ENCODE data around the gene MSH5.
"Not testable (repeated sequence)": the region's sequence is repeated elsewhere in the genome, so short reads cannot be mapped to it uniquely, and the experiment has no call there.

The MSH5 gene

GRCh38 chr6:31707701-31708100 lies 32.1 kb upstream of the MSH5 start:
- no peaks in the 10 kb centered on the region for H3K9me3 Mint-ChIP-seq

GRCh38 chr6:31708224-31708623 lies 31.6 kb upstream of the MSH5 start:
- Mint-ChIP-seq H3K36me3 (no peaks in the 10 kb centered on the region), H3K4me1 (peaks cover 17% of the 10 kb centered on the region), H3K9me3 (no peaks in the 10 kb centered on the region), H3K27me3 (no peaks in the 10 kb centered on the region), H3K4me3 (no peak overlapping the region), H3K27ac (no peak overlapping the region)

More at GRCh38 chr6:31707701-31708100, 32.1 kb upstream of the MSH5 start:
- no peak overlapping the region for H3K27ac Mint-ChIP-seq
- no peak overlapping the region for H3K4me3 Mint-ChIP-seq
- no peaks in the 10 kb centered on the region for H3K36me3 Mint-ChIP-seq
- peaks cover 18% of the 10 kb centered on the region for H3K4me1 Mint-ChIP-seq
- no peaks in the 10 kb centered on the region for H3K27me3 Mint-ChIP-seq

GRCh38 chr6:31709157-31709556 lies 30.6 kb upstream of the MSH5 start:
- H3K27me3 Mint-ChIP-seq, H3K27ac Mint-ChIP-seq, H3K9me3 Mint-ChIP-seq, H3K4me3 Mint-ChIP-seq, H3K36me3 Mint-ChIP-seq: not testable (repeated sequence)
- peaks cover 18% of the 10 kb centered on the region for H3K4me1 Mint-ChIP-seq

GRCh38 chr6:31710523-31711219 lies 29.1 kb upstream of the MSH5 start:
- no peak overlapping the region for H3K27ac Mint-ChIP-seq
- no peaks in the 10 kb centered on the region for H3K27me3 Mint-ChIP-seq
- no peak overlapping the region for H3K4me3 Mint-ChIP-seq
- H3K36me3 Mint-ChIP-seq: no peaks in the 10 kb centered on the region
- H3K9me3 Mint-ChIP-seq: no peaks in the 10 kb centered on the region
- peaks cover 19% of the 10 kb centered on the region for H3K4me1 Mint-ChIP-seq

GRCh38 chr6:31711233-31711632 lies 28.6 kb upstream of the MSH5 start:
- Mint-ChIP-seq H3K36me3 (no peaks in the 10 kb centered on the region), H3K27me3 (no peaks in the 10 kb centered on the region), H3K27ac (no peak overlapping the region), H3K4me1 (peaks cover 19% of the 10 kb centered on the region), H3K4me3 (no peak overlapping the region), H3K9me3 (no peaks in the 10 kb centered on the region)

GRCh38 chr6:31712296-31712695 lies 27.5 kb upstream of the MSH5 start:
- Mint-ChIP-seq H3K4me1 (peaks cover 19% of the 10 kb centered on the region), H3K9me3 (no peaks in the 10 kb centered on the region), H3K27ac (no peak overlapping the region), H3K27me3 (no peaks in the 10 kb centered on the region), H3K36me3 (no peaks in the 10 kb centered on the region), H3K4me3 (no peak overlapping the region)

GRCh38 chr6:31713465-31713864 lies 26.3 kb upstream of the MSH5 start:
- H3K36me3 Mint-ChIP-seq: no peaks in the 10 kb centered on the region
- peaks cover 19% of the 10 kb centered on the region for H3K4me1 Mint-ChIP-seq
- H3K4me3 Mint-ChIP-seq: no peak overlapping the region
- H3K9me3 Mint-ChIP-seq: no peaks in the 10 kb centered on the region
- H3K27me3 Mint-ChIP-seq: no peaks in the 10 kb centered on the region
- no peak overlapping the region for H3K27ac Mint-ChIP-seq

GRCh38 chr6:31713991-31714684 lies 25.7 kb upstream of the MSH5 start:
- Mint-ChIP-seq H3K4me3 (no peak overlapping the region), H3K9me3 (no peaks in the 10 kb centered on the region), H3K27ac (peak overlapping the region; percentile 17), H3K4me1 (peaks cover 19% of the 10 kb centered on the region), H3K27me3 (no peaks in the 10 kb centered on the region), H3K36me3 (no peaks in the 10 kb centered on the region)

- no peak within 1 kb of the TSS for H3K27ac Mint-ChIP-seq
- no peaks in the 10 kb centered on the region for H3K36me3 Mint-ChIP-seq
- no peak within 1 kb of the TSS for H3K4me3 Mint-ChIP-seq
- peaks cover 19% of the 10 kb centered on the region for H3K4me1 Mint-ChIP-seq
- H3K9me3 Mint-ChIP-seq: no peaks in the 10 kb centered on the region
- H3K27me3 Mint-ChIP-seq: no peaks in the 10 kb centered on the region
Observed at GRCh38 chr6:31715022-31715958, 24.5 kb upstream of the MSH5 start, which contains the start of gene LY6G6D. Gene LY6G6D, plus strand, starts transcription at chr6:31715348. Its CDS starts 8 bp downstream, at chr6:31715356.

GRCh38 chr6:31717499-31718222 lies 22.1 kb upstream of the MSH5 start:
- no peak overlapping the region for H3K4me3 Mint-ChIP-seq
- peak overlapping the region; percentile 14 for H3K27ac Mint-ChIP-seq
- H3K36me3 Mint-ChIP-seq: no peaks in the 10 kb centered on the region
- H3K9me3 Mint-ChIP-seq: no peaks in the 10 kb centered on the region
- H3K4me1 Mint-ChIP-seq: peaks cover 5% of the 10 kb centered on the region
- H3K27me3 Mint-ChIP-seq: no peaks in the 10 kb centered on the region

- H3K27me3 Mint-ChIP-seq: no peaks in the 10 kb centered on the region
- H3K4me1 Mint-ChIP-seq: peaks cover 5% of the 10 kb centered on the region
- peak overlapping the region; percentile 46 for H3K27ac Mint-ChIP-seq
- no peaks in the 10 kb centered on the region for H3K9me3 Mint-ChIP-seq
- H3K4me3 Mint-ChIP-seq: no peak overlapping the region
- H3K36me3 Mint-ChIP-seq: no peaks in the 10 kb centered on the region
Observed at GRCh38 chr6:31718265-31718664, 21.5 kb upstream of the MSH5 start.

- H3K27ac Mint-ChIP-seq: no peak overlapping the region
- no peaks in the 10 kb centered on the region for H3K9me3 Mint-ChIP-seq
Observed at GRCh38 chr6:31719001-31719400, 20.8 kb upstream of the MSH5 start.

GRCh38 chr6:31720196-31720770 lies 19.5 kb upstream of the MSH5 start:
- Mint-ChIP-seq H3K9me3 (no peaks in the 10 kb centered on the region), H3K27me3 (no peaks in the 10 kb centered on the region), H3K4me3 (no peak overlapping the region), H3K27ac (no peak overlapping the region), H3K4me1 (no peaks in the 10 kb centered on the region), H3K36me3 (no peaks in the 10 kb centered on the region)

More at GRCh38 chr6:31719001-31719400, 20.8 kb upstream of the MSH5 start:
- H3K27me3 Mint-ChIP-seq: no peaks in the 10 kb centered on the region
- no peak overlapping the region for H3K4me3 Mint-ChIP-seq
- peaks cover 2% of the 10 kb centered on the region for H3K4me1 Mint-ChIP-seq
- no peaks in the 10 kb centered on the region for H3K36me3 Mint-ChIP-seq

- Mint-ChIP-seq H3K27me3 (no peaks in the 10 kb centered on the region), H3K27ac (peak within 1 kb of the TSS; percentile 48), H3K4me3 (no peak within 1 kb of the TSS), H3K4me1 (peaks cover 10% of the 10 kb centered on the region), H3K36me3 (no peaks in the 10 kb centered on the region), H3K9me3 (no peaks in the 10 kb centered on the region)
Observed at GRCh38 chr6:31721351-31722020, 18.3 kb upstream of the MSH5 start, which contains the start of gene LY6G6C. Gene LY6G6C, minus strand, starts transcription at chr6:31721746. Its CDS starts 67 bp downstream, at chr6:31721679.

Measured in activated naive CD4-positive, alpha-beta T cell treated with anti-CD3 and anti-CD28 coated beads, Interleukin-2, amount 50 U/mL, for 24 hours (primary cell).